ENCODE results near the gene FBXW11. TPM values are rescaled to one million over a fixed set of nuclear protein-coding genes. Genes with fewer than 3 reads are reported as not detected.
A peak's percentile ranks its signal among the peaks of the same experiment; 100 is the strongest.

FBXW11 gene
- total and polyA plus RNA-seq, 3 donors from 2014 or later: 46.3 to 61.8 (median 60.6) TPM

GRCh38 chr5:172005708-172006320 lies 624 bp downstream of the FBXW11 start:
- Histone ChIP-seq H3K27ac (peak overlapping the region; percentile 99 to 100), H3K4me3 (peak overlapping the region; percentile 99), H3K27me3 (no peaks in the 10 kb centered on the region), H3K36me3 (ENCODE audit: low read depth, missing control alignments) (no peaks in the 10 kb centered on the region), H3K9me3 (no peaks in the 10 kb centered on the region), H3K4me1 (peaks cover 30% of the 10 kb centered on the region)
- WGBS, 2 donors: 0 to 1% methylated on average over 32 to 34 of the region's 34 CpGs
- no peak for TF ChIP-seq POLR2A (IDR thresholded peaks at IDR 0.05)
- TF ChIP-seq CTCF (IDR thresholded peaks at IDR 0.05): no peak
- intact Hi-C loops (cut with DNase I; ENCODE audit: low total_unique reads): no loop called here
- peak; percentile 45 for DNase-seq

DNA sequence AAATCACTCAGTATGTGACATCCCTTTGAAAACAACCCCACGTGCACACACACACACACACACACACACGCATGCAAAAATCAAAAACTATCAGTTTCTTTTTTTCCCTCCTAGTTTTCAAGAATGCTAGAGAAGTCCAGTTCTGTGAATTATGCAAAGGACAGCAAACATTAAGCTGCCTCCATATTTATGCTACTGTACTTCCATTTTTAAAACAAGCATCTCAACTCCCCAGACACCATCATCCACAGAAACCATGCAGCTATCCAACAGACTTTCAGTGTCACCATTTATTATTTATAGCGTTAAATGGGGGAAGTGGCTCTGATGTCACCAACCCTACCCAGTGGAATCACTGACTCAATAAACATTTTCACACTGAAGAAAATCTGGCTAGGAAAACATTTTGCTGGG lies 1.6 kb downstream of the FBXW11 start:
- Histone ChIP-seq H3K4me1 (peaks cover 33% of the 10 kb centered on the region), H3K27ac (peak overlapping the region; percentile 99 to 100), H3K36me3 (ENCODE audit: low read depth, missing control alignments) (no peaks in the 10 kb centered on the region), H3K9me3 (no peaks in the 10 kb centered on the region), H3K4me3 (peak overlapping the region in 1 of 2 donors; percentile 99), H3K27me3 (no peaks in the 10 kb centered on the region)
- no peak for DNase-seq
- intact Hi-C loops (cut with DNase I; ENCODE audit: low total_unique reads): no loop called here
- TF ChIP-seq POLR2A (IDR thresholded peaks at IDR 0.05) (no peak), CTCF (IDR thresholded peaks at IDR 0.05) (no peak)
- WGBS, 2 donors: 22 to 28% methylated on average over 3 of the region's 3 CpGs

GRCh38 chr5:172003746-172004145 lies 2.7 kb downstream of the FBXW11 start:
- TF ChIP-seq CTCF (IDR thresholded peaks at IDR 0.05) (no peak), POLR2A (IDR thresholded peaks at IDR 0.05) (no peak)
- H3K4me1 ChIP-seq: peaks cover 27% of the 10 kb centered on the region
- DNase-seq: no peak
- intact Hi-C loops (cut with DNase I; ENCODE audit: low total_unique reads): no loop called here
- H3K4me3 ChIP-seq: no peak overlapping the region
- H3K9me3 ChIP-seq: no peaks in the 10 kb centered on the region
- no peaks in the 10 kb centered on the region for H3K36me3 ChIP-seq (ENCODE audit: low read depth, missing control alignments)
- 26 to 31% methylated on average over 1 of the region's 1 CpG for WGBS, 2 donors
- H3K27me3 ChIP-seq: no peaks in the 10 kb centered on the region
- H3K27ac ChIP-seq: peak overlapping the region in 1 of 2 donors; percentile 0

DNA sequence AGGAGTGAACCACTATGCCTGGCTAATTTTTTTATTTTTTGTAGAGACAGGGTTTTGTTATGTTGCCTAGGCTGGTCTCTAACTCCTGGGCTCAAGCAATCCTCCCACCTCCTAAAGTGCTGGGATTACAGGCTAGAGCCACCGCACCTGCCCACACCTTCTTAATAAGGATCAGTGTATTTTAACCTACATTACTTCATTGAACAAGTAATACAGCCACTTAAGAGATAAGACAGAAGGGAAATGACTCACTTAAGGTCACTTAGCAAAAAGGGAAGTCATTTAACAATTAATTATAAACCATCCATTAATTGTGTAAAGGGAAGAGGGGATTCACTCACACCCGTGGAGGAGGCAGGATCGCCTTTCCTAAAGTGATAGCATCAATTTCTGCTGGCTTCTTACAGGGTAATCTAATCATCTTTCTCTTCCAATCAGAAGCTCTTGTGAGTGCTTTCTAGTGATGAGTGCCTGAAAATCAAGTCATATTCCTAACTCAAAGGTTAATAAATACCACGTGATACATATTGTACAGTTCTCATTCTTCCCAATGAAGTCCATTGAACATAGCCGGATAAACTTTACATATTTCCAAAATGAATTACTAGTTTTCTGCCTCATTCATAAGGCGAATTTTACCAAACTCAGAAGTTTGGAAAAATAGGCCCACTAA lies 3.5 kb downstream of the FBXW11 start:
- Histone ChIP-seq H3K27me3 (no peaks in the 10 kb centered on the region), H3K9me3 (no peaks in the 10 kb centered on the region), H3K36me3 (ENCODE audit: low read depth, missing control alignments) (no peaks in the 10 kb centered on the region), H3K4me1 (peaks cover 25% of the 10 kb centered on the region), H3K27ac (no peak overlapping the region), H3K4me3 (no peak overlapping the region)
- WGBS, 2 donors: 80 to 81% methylated on average over 6 of the region's 6 CpGs
- intact Hi-C loops (cut with DNase I; ENCODE audit: low total_unique reads): no loop called here
- TF ChIP-seq POLR2A (IDR thresholded peaks at IDR 0.05) (no peak), CTCF (IDR thresholded peaks at IDR 0.05) (no peak)
- no peak for DNase-seq
